ENCODE measurements around the gene MVK.

DNA sequence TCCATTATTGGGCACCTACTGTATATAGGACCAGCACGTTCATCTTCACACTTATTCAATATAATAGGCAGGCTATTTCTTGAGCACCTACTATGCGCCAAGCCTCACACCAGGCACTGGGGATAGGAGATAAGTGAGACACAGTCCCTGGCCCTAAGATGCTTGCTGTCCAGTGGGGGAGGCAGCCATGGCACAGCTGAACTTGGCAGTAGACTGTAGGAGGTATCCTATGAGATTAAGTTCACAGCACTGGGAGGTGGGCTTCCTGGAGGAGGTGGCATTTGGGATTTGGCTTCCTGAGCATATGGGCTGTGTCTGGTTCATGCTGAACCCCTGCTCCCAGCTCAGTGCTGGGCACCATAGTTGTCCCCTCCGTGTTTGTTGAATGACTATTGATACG lies 65.1 kb downstream of the MVK start:
- TF ChIP-seq POLR2A (IDR thresholded peaks at IDR 0.05; ENCODE audit: low read depth, low read length) (no peak), RAD21 (IDR thresholded peaks at IDR 0.05; ENCODE audit: low read length) (no peak), BHLHE40 (IDR thresholded peaks at IDR 0.05; ENCODE audit: low read depth, low read length) (no peak), SMC3 (IDR thresholded peaks at IDR 0.05; ENCODE audit: low read depth, low read length) (no peak)
- TF ChIP-seq, protein P1, sequence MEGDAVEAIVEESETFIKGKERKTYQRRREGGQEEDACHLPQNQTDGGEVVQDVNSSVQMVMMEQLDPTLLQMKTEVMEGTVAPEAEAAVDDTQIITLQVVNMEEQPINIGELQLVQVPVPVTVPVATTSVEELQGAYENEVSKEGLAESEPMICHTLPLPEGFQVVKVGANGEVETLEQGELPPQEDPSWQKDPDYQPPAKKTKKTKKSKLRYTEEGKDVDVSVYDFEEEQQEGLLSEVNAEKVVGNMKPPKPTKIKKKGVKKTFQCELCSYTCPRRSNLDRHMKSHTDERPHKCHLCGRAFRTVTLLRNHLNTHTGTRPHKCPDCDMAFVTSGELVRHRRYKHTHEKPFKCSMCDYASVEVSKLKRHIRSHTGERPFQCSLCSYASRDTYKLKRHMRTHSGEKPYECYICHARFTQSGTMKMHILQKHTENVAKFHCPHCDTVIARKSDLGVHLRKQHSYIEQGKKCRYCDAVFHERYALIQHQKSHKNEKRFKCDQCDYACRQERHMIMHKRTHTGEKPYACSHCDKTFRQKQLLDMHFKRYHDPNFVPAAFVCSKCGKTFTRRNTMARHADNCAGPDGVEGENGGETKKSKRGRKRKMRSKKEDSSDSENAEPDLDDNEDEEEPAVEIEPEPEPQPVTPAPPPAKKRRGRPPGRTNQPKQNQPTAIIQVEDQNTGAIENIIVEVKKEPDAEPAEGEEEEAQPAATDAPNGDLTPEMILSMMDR (conservative IDR thresholded peaks at IDR 0.05; ENCODE audit: low read depth, low read length), result no peak
